Skeletal muscle tissue (tissue), 4 donors: ENCODE results near the gene TBCEL. TPM values are rescaled to one million over a fixed set of nuclear protein-coding genes. Genes with fewer than 3 reads are reported as not detected.

Source experiments
- H3K27ac ChIP-seq: one replicate; pipeline ENCODE4 v1.7.0; 2013; ENCODE audit warnings: mild to moderate bottlenecking, low read depth, low read length, inconsistent platforms
- H3K27me3 ChIP-seq, 3 donors: one replicate each; pipeline ENCODE4 v1.7.0; 2013; ENCODE audit warnings: low read length in 3 of 3; ENCODE audit not compliant: control insufficient read depth in 3 of 3, insufficient read depth in 3 of 3
- H3K36me3 ChIP-seq, 3 donors: one replicate each; pipeline ENCODE4 v1.7.0; 2013; ENCODE audit warnings: low read length in 3 of 3; ENCODE audit not compliant: control insufficient read depth in 3 of 3, insufficient read depth in 3 of 3
- H3K4me1 ChIP-seq, 3 donors: one replicate each; pipeline ENCODE4 v1.7.0; 2013; ENCODE audit warnings: low read length in 3 of 3, mild to moderate bottlenecking in 3 of 3; ENCODE audit not compliant: control insufficient read depth in 3 of 3, insufficient read depth in 3 of 3
- H3K4me3 ChIP-seq, 3 donors: one replicate each; pipeline ENCODE4 v1.7.0; 2013; ENCODE audit warnings: low read length in 3 of 3
- H3K9ac ChIP-seq, 3 donors: one replicate each; pipeline ENCODE4 v1.7.0; 2013; ENCODE audit warnings: low read length in 3 of 3, mild to moderate bottlenecking in 3 of 3, moderate library complexity in 2 of 3, low read depth in 1 of 3
- H3K9me3 ChIP-seq, 3 donors: one replicate each; pipeline ENCODE4 v1.7.0; 2013; ENCODE audit warnings: low read length in 3 of 3; ENCODE audit not compliant: control insufficient read depth in 3 of 3
- total RNA-seq: library from RNA; depleted of rRNA; stranded (reverse); fragments of >200 nt; gene quantifications from one replicate; pipeline ENCODE4 v1.2.3, GENCODE V29; 2014
- donor health status: Osteomylitis.

The TBCEL gene
- total RNA-seq, 1 donor from 2014 or later = 31.3 TPM

DNA sequence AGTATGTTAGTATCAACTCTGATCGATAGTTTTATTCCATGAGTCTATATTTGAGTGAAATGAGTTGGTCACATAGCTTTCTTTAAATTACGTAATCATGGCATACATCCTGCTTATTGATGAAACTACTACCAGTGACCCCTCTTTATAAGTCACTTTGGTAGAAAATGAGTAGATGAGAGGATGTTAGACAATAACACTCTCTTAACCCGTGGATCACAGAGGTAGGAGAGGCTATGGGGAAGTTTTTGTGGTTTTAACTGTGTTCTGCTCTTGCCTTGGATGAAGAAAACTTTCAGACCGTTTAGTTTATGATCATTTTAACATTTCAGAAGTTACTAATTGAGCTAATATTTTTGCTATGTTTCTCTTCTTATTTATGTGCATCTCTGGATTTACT lies 34.0 kb downstream of the TBCEL start:
- peaks cover 20 to 26% (median 24%) of the 10 kb centered on the region in 3 donors for H3K36me3 ChIP-seq
- no peaks in the 10 kb centered on the region for H3K27me3 ChIP-seq
- no peaks in the 10 kb centered on the region for H3K9me3 ChIP-seq
- H3K27ac ChIP-seq = no peak overlapping the region
- H3K4me3 ChIP-seq = no peak overlapping the region
- no peaks in the 10 kb centered on the region for H3K4me1 ChIP-seq
- no peak overlapping the region for H3K9ac ChIP-seq

DNA sequence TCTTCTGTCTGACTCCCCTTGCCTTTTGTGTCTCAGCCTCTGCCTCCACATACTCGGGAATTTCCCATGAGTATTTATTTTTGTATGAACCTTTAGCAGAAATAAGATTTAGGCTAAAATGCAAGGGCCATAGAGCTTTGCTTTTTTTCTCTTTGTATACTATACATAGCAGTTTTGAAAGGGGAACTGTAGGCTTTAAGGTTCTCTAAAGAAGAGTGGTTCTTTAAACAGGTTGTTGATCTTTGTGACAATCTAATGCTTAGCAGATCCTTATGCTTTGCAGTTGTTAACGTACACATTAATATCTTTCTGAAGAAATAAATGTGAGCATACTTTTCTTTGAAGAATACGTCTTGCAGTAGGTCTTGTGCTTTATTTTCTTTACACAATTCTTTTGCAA lies 35.0 kb downstream of the TBCEL start:
- H3K9me3 ChIP-seq = no peaks in the 10 kb centered on the region
- H3K27me3 ChIP-seq = no peaks in the 10 kb centered on the region
- H3K4me1 ChIP-seq = no peaks in the 10 kb centered on the region
- H3K27ac ChIP-seq = no peak overlapping the region
- no peak overlapping the region for H3K4me3 ChIP-seq
- peaks cover 11 to 23% (median 21%) of the 10 kb centered on the region in 3 donors for H3K36me3 ChIP-seq
- H3K9ac ChIP-seq = no peak overlapping the region

DNA sequence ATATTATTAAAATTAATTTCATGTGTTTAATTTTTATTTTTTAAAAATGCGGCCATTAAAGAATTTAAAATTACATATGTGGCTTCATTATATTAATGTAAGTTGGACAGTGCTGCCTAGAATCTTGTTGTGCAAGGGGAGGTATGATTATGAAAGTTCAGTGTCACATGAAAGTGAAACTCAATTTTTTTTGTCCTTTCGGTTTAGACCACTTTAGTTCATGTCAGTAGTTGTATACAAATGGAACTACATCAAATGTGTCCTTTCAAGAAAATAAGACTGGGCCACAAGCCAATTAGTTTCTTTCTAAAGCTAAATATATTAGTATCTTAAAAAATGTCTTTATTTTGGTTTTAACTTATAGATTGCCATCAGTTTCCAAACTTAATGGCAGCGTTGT lies 35.7 kb downstream of the TBCEL start:
- no peaks in the 10 kb centered on the region for H3K4me1 ChIP-seq
- no peak overlapping the region for H3K9ac ChIP-seq
- H3K4me3 ChIP-seq = no peak overlapping the region
- peaks cover 11 to 23% (median 17%) of the 10 kb centered on the region in 3 donors for H3K36me3 ChIP-seq
- H3K27ac ChIP-seq = no peak overlapping the region
- no peaks in the 10 kb centered on the region for H3K9me3 ChIP-seq
- no peaks in the 10 kb centered on the region for H3K27me3 ChIP-seq

GRCh38 chr11:121063728-121064127 lies 39.8 kb downstream of the TBCEL start:
- Histone ChIP-seq H3K4me3 (no peak overlapping the region), H3K36me3 (peaks cover 6 to 19% (median 12%) of the 10 kb centered on the region in 3 donors), H3K9ac (no peak overlapping the region), H3K4me1 (no peaks in the 10 kb centered on the region), H3K9me3 (no peaks in the 10 kb centered on the region), H3K27me3 (no peaks in the 10 kb centered on the region), H3K27ac (no peak overlapping the region)

- Histone ChIP-seq H3K9me3 (no peaks in the 10 kb centered on the region), H3K27me3 (no peaks in the 10 kb centered on the region), H3K9ac (no peak overlapping the region), H3K27ac (no peak overlapping the region), H3K4me1 (no peaks in the 10 kb centered on the region), H3K36me3 (peaks cover under 1 to 17% (median 6%) of the 10 kb centered on the region in 3 donors), H3K4me3 (no peak overlapping the region)
Observed at GRCh38 chr11:121066623-121067022, 42.7 kb downstream of the TBCEL start.

DNA sequence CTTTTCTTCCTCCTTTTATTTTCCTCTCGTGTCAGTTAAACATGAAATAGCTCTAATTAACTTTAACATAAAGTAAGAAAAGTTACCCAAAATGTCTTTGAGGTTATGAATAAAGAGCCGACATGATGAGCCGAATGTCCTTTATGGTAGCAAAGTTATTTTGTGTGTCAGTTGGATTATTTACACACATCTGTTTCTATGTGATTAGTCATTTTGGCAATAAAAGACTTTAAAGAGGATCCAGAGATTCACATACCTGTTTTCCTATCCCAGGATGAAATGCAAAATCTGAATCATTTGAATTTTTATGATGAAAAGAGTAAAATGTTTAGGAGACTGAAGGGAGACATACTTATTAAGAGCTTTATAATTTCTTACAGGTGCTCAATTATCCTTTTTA lies 43.1 kb downstream of the TBCEL start:
- Histone ChIP-seq H3K4me1 (no peaks in the 10 kb centered on the region), H3K36me3 (peaks cover 0 to 18% (median 5%) of the 10 kb centered on the region in 3 donors), H3K9me3 (no peaks in the 10 kb centered on the region)

DNA sequence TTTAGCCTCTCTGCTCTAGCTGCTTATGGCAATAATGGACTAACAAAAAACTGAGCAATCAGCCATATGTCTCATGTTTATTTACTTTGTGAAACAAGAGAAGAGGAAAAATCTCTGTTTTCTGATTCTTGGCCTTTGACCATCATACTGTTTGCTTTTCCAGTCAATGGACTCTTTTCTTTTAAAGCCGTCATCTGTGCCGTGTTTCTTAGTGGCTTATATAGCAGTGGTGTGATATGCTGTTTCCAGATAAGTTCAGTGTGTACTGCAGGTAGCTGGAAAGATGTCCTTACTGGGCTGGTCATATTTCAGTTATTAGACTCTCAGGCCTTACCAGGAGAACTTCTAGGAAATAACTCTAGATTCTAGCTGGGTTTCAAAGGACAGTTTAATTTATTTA lies 43.6 kb downstream of the TBCEL start:
- H3K27me3 ChIP-seq = no peaks in the 10 kb centered on the region
- no peak overlapping the region for H3K4me3 ChIP-seq
- peaks cover 0 to 16% (median 5%) of the 10 kb centered on the region in 3 donors for H3K36me3 ChIP-seq
- no peak overlapping the region for H3K27ac ChIP-seq
- no peaks in the 10 kb centered on the region for H3K9me3 ChIP-seq
- H3K9ac ChIP-seq = no peak overlapping the region
- H3K4me1 ChIP-seq = no peaks in the 10 kb centered on the region

More for the DNA sequence above, 43.1 kb downstream of the TBCEL start:
- no peak overlapping the region for H3K27ac ChIP-seq
- no peak overlapping the region for H3K4me3 ChIP-seq
- H3K27me3 ChIP-seq = no peaks in the 10 kb centered on the region
- no peak overlapping the region for H3K9ac ChIP-seq

DNA sequence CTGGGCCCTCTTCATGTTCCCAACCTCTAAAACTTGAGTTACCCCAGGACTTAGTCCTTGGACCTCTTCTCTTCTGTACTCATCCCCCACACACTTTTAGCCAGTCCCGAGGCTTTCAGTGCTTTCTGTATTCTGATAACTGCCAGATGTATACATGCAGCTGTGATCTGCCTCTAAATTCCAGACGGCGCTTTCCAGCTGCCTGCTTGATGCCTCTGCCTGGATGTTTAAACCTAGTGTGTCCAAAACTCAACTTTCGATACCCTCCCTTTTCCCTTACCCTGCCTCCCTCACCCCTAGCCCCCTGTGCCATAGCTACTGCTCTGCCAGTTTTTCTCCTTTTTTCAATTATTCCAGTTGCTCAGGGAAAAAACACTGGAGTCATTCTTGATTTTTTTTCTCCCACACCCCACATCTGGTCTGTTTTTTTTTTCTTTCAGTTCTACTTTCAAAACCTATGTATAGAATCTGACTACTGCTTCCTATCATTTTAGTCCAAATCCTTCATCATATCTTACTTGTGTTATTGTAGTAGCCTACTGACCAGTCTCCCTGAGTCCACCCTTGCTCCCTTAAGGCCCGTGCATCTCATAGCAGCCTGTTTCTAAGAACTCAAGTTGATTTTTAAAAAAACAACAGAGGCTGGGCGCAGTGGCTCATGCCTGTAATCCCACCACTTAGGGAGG lies 44.2 kb downstream of the TBCEL start:
- no peak overlapping the region for H3K27ac ChIP-seq
- H3K9ac ChIP-seq = no peak overlapping the region
- no peak overlapping the region for H3K4me3 ChIP-seq
- no peaks in the 10 kb centered on the region for H3K27me3 ChIP-seq
- H3K9me3 ChIP-seq = no peaks in the 10 kb centered on the region
- peaks cover 0 to 16% (median 5%) of the 10 kb centered on the region in 3 donors for H3K36me3 ChIP-seq
- no peaks in the 10 kb centered on the region for H3K4me1 ChIP-seq

DNA sequence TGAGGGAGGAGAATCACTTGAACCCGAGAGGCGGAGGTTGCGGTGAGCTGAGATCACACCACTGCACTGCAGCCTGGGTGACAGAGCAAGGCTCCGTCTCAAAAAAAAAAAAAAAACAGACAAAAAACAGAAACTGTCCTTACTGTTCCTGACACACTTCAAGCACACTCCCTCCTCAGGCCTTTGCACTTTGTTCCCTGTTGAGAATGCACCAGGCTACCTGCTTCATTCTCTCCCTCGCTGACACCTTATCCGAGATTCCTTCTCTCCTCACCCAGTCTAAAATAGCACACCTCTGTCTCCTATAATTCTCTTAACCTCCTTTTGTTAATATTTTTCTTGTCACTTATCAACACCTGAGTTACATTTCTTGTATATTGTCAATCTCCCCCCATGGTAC lies 44.9 kb downstream of the TBCEL start:
- no peak overlapping the region for H3K9ac ChIP-seq

GRCh38 chr11:121070951-121071845 lies 47.3 kb downstream of the TBCEL start:
- Histone ChIP-seq H3K9me3 (no peaks in the 10 kb centered on the region), H3K36me3 (peaks cover 2 to 7% (median 6%) of the 10 kb centered on the region in 3 donors), H3K9ac (no peak overlapping the region), H3K27me3 (no peaks in the 10 kb centered on the region), H3K27ac (no peak overlapping the region), H3K4me1 (no peaks in the 10 kb centered on the region), H3K4me3 (no peak overlapping the region)

More for the DNA sequence above, 44.9 kb downstream of the TBCEL start:
- H3K27me3 ChIP-seq = no peaks in the 10 kb centered on the region
- no peak overlapping the region for H3K4me3 ChIP-seq
- H3K36me3 ChIP-seq = peaks cover 0 to 14% (median 5%) of the 10 kb centered on the region in 3 donors
- no peak overlapping the region for H3K27ac ChIP-seq
- no peaks in the 10 kb centered on the region for H3K9me3 ChIP-seq
- no peaks in the 10 kb centered on the region for H3K4me1 ChIP-seq
